ENCODE data around the gene COL4A2. TPM values are rescaled to one million over a fixed set of nuclear protein-coding genes. Genes with fewer than 3 reads are reported as not detected.

Gene COL4A2
- polyA plus RNA-seq, 1 donor (not counting 4 experiments of a cell fraction or from before 2014, with no cell fraction given) = 30.7 TPM

DNA sequence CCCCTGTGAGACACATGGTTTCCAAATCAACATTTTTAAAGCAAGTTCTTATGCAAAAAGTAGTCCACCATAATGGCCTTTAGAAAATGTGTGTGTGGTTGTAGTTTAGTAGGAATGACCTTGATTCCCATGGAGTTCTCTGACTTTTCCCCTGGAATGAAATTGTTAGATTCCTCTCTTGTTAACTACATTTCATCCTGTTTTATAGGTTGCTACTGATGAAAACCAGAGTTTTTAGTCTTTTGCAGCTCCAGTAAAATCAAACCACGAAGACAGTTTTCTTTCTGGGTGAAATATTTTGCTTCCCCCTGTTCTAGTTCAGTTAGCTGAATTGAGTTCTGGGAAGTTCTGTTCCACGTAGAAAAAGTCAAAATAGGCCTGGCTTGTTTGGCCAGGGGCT, 146.7 kb downstream of the COL4A2 start:
- TF ChIP-seq, protein P1, sequence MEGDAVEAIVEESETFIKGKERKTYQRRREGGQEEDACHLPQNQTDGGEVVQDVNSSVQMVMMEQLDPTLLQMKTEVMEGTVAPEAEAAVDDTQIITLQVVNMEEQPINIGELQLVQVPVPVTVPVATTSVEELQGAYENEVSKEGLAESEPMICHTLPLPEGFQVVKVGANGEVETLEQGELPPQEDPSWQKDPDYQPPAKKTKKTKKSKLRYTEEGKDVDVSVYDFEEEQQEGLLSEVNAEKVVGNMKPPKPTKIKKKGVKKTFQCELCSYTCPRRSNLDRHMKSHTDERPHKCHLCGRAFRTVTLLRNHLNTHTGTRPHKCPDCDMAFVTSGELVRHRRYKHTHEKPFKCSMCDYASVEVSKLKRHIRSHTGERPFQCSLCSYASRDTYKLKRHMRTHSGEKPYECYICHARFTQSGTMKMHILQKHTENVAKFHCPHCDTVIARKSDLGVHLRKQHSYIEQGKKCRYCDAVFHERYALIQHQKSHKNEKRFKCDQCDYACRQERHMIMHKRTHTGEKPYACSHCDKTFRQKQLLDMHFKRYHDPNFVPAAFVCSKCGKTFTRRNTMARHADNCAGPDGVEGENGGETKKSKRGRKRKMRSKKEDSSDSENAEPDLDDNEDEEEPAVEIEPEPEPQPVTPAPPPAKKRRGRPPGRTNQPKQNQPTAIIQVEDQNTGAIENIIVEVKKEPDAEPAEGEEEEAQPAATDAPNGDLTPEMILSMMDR (optimal IDR thresholded peaks at IDR 0.05 in 1 of 3, IDR thresholded peaks at IDR 0.05 in 1 of 3, conservative IDR thresholded peaks at IDR 0.05 in 1 of 3; ENCODE audit: extremely low read depth in 1 of 3, insufficient read depth in 2 of 3, low read length in 3 of 3) = no peak
- TF ChIP-seq EZH2 (IDR thresholded peaks at IDR 0.05; ENCODE audit: low read length) = no peak
- Histone ChIP-seq H2AFZ (ENCODE audit: control insufficient read depth, low read length) (no peak overlapping the region), H3K79me2 (ENCODE audit: control insufficient read depth, insufficient read depth, low read length) (no peaks in the 10 kb centered on the region), H3K4me2 (ENCODE audit: control insufficient read depth, extremely low read depth, insufficient read depth, low read depth, low read length) (no peak overlapping the region), H3K9me3 (ENCODE audit: control insufficient read depth, low read depth, low read length) (no peaks in the 10 kb centered on the region), H3K9ac (ENCODE audit: control insufficient read depth, extremely low read depth, insufficient read depth, low read length) (no peak overlapping the region), H3K27me3 (ENCODE audit: control insufficient read depth, extremely low read depth, insufficient read depth, low read length) (no peaks in the 10 kb centered on the region), H3K4me1 (ENCODE audit: control insufficient read depth, extremely low read depth, insufficient read depth, low read length) (peaks cover 7% of the 10 kb centered on the region), H3K27ac (ENCODE audit: control insufficient read depth, insufficient read depth, low read length) (no peak overlapping the region), H3K9me1 (ENCODE audit: control insufficient read depth, extremely low read depth, insufficient read depth, low read length) (no peaks in the 10 kb centered on the region), H3K4me3 (ENCODE audit: control insufficient read depth in 2 of 3, extremely low read depth in 1 of 3, insufficient read depth in 2 of 3, low read depth in 1 of 3, low read length in 3 of 3) (no peak overlapping the region), H3K36me3 (ENCODE audit: control insufficient read depth in 2 of 2, extremely low read depth in 1 of 2, insufficient read depth in 2 of 2, low read length in 2 of 2) (peaks cover 0 to 14% of the 10 kb centered on the region in 2 experiments), H4K20me1 (ENCODE audit: control insufficient read depth, extremely low read depth, insufficient read depth, low read length) (peaks cover 4% of the 10 kb centered on the region)
- no peak for DNase-seq (ENCODE audit: low read depth, low spot score)
- dilution Hi-C loops (cut with MboI; ENCODE audit: extremely low pct_ligation_motif_present, low sequenced_read_pairs) = no loop called here
- FAIRE-seq = peak; percentile 53

DNA sequence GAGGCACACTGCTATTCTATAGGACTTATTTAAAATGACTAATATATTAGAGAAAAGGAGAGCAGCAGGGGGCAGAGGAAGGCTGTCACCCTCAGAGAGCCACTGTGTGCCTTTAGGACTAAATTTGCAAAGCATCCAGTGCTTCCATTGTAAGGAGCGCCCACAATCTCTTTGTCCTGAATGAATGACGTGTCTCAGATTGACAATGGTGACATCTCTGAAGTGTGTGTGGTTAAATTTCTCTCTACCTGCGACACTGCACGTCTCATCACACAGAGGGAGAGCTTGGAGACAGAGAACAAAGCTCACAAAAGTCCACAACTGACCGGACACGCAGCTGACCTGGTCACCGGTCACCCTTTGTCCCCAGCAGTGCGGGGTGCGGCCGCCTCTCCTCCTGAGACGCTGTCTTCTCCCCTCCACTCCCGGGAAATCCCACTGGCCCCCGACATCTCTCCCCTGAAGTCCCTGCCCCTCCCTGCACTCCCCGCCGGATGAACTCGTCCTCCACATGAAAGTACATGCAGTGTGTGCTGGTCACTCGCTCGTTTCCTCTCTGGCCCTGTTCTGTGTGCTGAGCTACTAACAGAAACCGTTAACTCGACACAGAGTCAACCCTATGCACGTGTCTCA, 147.3 kb downstream of the COL4A2 start:
- H3K27ac ChIP-seq (ENCODE audit: control insufficient read depth, insufficient read depth, low read length) = no peak overlapping the region
- H3K36me3 ChIP-seq (ENCODE audit: control insufficient read depth in 2 of 2, extremely low read depth in 1 of 2, insufficient read depth in 2 of 2, low read length in 2 of 2) = peaks cover 0 to 16% of the 10 kb centered on the region in 2 experiments
- no peak for TF ChIP-seq EZH2 (IDR thresholded peaks at IDR 0.05; ENCODE audit: low read length)
- TF ChIP-seq, protein P1 (optimal IDR thresholded peaks at IDR 0.05 in 1 of 3, IDR thresholded peaks at IDR 0.05 in 1 of 3, conservative IDR thresholded peaks at IDR 0.05 in 1 of 3; ENCODE audit: extremely low read depth in 1 of 3, insufficient read depth in 2 of 3, low read length in 3 of 3) = no peak

More for the DNA sequence above, 147.3 kb downstream of the COL4A2 start:
- FAIRE-seq = no peak
- dilution Hi-C loops (cut with MboI; ENCODE audit: extremely low pct_ligation_motif_present, low sequenced_read_pairs) = no loop called here
- no peaks in the 10 kb centered on the region for H3K27me3 ChIP-seq (ENCODE audit: control insufficient read depth, extremely low read depth, insufficient read depth, low read length)
- H4K20me1 ChIP-seq (ENCODE audit: control insufficient read depth, extremely low read depth, insufficient read depth, low read length) = peaks cover 4% of the 10 kb centered on the region
- no peaks in the 10 kb centered on the region for H3K9me1 ChIP-seq (ENCODE audit: control insufficient read depth, extremely low read depth, insufficient read depth, low read length)
- H3K9me3 ChIP-seq (ENCODE audit: control insufficient read depth, low read depth, low read length) = no peaks in the 10 kb centered on the region
- H3K9ac ChIP-seq (ENCODE audit: control insufficient read depth, extremely low read depth, insufficient read depth, low read length) = no peak overlapping the region
- peaks cover 4% of the 10 kb centered on the region for H3K4me1 ChIP-seq (ENCODE audit: control insufficient read depth, extremely low read depth, insufficient read depth, low read length)
- H3K4me2 ChIP-seq (ENCODE audit: control insufficient read depth, extremely low read depth, insufficient read depth, low read depth, low read length) = no peak overlapping the region
- H3K4me3 ChIP-seq (ENCODE audit: control insufficient read depth in 2 of 3, extremely low read depth in 1 of 3, insufficient read depth in 2 of 3, low read depth in 1 of 3, low read length in 3 of 3) = no peak overlapping the region
- no peak overlapping the region for H2AFZ ChIP-seq (ENCODE audit: control insufficient read depth, low read length)
- H3K79me2 ChIP-seq (ENCODE audit: control insufficient read depth, insufficient read depth, low read length) = no peaks in the 10 kb centered on the region
- no peak for DNase-seq (ENCODE audit: low read depth, low spot score)

Measured in keratinocyte (primary cell).